T47D (cell line): ENCODE measurements around the gene POMGNT1.

Experiments
- DNase-seq, 2 experiments: peaks; one replicate each; pipeline versions ENCODE4 v3.0.0 to v3.0.0-alpha.2; 2011 to 2012; ENCODE audit warnings: low read depth in 1 of 2, low spot score in 1 of 2
- JUND ChIP-seq: IDR thresholded peaks from 2 replicates; pipeline ENCODE4 v1.6.1; 2012; ENCODE audit warnings: low read depth
- in situ Hi-C: cut with HindIII; loops from 2 replicates; pipeline ENCODE4 v1.10.0; 2016; ENCODE audit warnings: low sequenced_read_pairs, low pct_unique_long_range_greater_than_20kb

Gene POMGNT1

GRCh38 chr1:46173361-46173856, 24.8 kb downstream of the POMGNT1 start:
- no peak for DNase-seq
- in situ Hi-C loops, result no loop called here
- TF ChIP-seq JUND, result no peak

GRCh38 chr1:46172321-46172720, 25.9 kb downstream of the POMGNT1 start:
- no peak for TF ChIP-seq JUND
- peak in 1 of 2 experiments; percentile 62 for DNase-seq
- in situ Hi-C loops, result no loop called here

GRCh38 chr1:46171871-46172270, 26.4 kb downstream of the POMGNT1 start:
- DNase-seq, result peak; percentile 54 to 93
- in situ Hi-C loops, result no loop called here
- TF ChIP-seq JUND, result no peak

- TF ChIP-seq JUND, result no peak
- in situ Hi-C loops, result no loop called here
- DNase-seq, result no peak
Observed at GRCh38 chr1:46171351-46171750, 26.9 kb downstream of the POMGNT1 start.

- in situ Hi-C loops, result no loop called here
- no peak for DNase-seq
- no peak for TF ChIP-seq JUND
Observed at GRCh38 chr1:46169811-46170454, 28.3 kb downstream of the POMGNT1 start.

GRCh38 chr1:46168477-46168876, 29.8 kb downstream of the POMGNT1 start:
- no peak for TF ChIP-seq JUND
- DNase-seq, result no peak
- in situ Hi-C loops, result no loop called here

- TF ChIP-seq JUND, result no peak
- no peak for DNase-seq
- in situ Hi-C loops, result no loop called here
Observed at GRCh38 chr1:46166521-46167462, 31.4 kb downstream of the POMGNT1 start.

GRCh38 chr1:46160212-46160611, 38.0 kb downstream of the POMGNT1 start:
- in situ Hi-C loops, result no loop called here
- no peak for DNase-seq
- no peak for TF ChIP-seq JUND

- in situ Hi-C loops, result no loop called here
- TF ChIP-seq JUND, result no peak
- no peak for DNase-seq
Observed at GRCh38 chr1:46159516-46159915, 38.7 kb downstream of the POMGNT1 start.

GRCh38 chr1:46158312-46159281, 39.6 kb downstream of the POMGNT1 start:
- in situ Hi-C loops, result no loop called here
- no peak for TF ChIP-seq JUND
- no peak for DNase-seq

- no peak for TF ChIP-seq JUND
- no peak for DNase-seq
- in situ Hi-C loops, result no loop called here
Observed at GRCh38 chr1:46157916-46158311, 40.3 kb downstream of the POMGNT1 start.

GRCh38 chr1:46153732-46154131, 44.5 kb downstream of the POMGNT1 start:
- no peak for DNase-seq
- TF ChIP-seq JUND, result no peak
- in situ Hi-C loops, result no loop called here
